Stimulated activated CD8-positive, alpha-beta memory T cell treated with anti-CD3 and anti-CD28 coated beads, Interleukin-12 subunit alpha, Interleukin-12 subunit beta, amount 100 ng/mL, for 24 hours (primary cell): ENCODE data around the gene KRTAP10-5.
"Not testable (repeated sequence)": the region's sequence is repeated elsewhere in the genome, so short reads cannot be mapped to it uniquely, and the experiment has no call there.

Experiments
- DNase-seq: peaks from one replicate; pipeline ENCODE4 v3.0.0-alpha.2; 2020; ENCODE audit errors: extremely low read depth

Gene KRTAP10-5

DNA sequence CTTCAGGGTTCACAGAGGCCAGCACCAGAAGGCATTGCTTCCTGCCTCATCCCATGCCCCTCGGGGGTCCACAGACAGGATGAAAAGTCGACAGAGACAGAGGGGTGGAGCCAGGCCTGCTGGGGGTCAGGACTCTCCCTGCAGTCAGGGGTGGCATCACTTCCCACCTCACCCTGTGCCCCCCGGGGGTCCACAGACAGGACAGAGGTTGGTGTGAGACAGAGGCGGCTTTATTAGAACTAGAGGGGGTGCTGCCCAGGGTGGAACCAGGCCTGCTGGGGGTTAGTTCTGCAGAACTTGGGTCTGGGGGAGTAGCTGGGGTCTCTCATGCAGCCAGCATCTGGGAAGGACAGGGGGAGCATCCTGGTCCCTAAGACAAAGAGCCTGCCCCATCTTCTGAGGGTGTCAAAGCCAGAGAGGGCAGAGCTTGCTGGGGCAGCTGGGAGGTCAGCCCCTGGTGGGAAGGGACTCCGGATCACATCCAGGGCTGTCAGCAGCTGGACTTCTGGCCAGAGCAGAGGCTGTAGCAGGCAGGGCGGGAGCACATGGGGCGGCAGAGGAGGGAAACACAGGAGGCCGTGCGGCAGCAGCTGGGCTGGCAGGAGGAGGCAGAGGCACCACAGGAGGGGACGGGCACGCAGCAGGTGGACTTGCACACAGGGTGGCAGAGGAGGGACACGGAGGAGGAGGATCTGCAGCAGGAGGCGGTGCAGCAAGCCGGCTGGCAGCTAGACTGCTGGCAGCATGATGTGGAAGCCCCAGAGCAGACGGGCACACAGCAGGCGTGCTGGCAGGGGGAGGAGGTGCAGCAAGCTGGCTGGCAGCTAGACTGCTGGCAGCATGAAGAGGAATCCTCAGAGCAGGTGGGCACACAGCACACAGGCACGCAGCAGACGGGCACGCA, 10.7 kb upstream of the KRTAP10-5 start:
- DNase-seq: not testable (repeated sequence)

GRCh38 chr21:44590311-44590721, 9.9 kb upstream of the KRTAP10-5 start:
- DNase-seq: no peak

GRCh38 chr21:44589586-44590305, 9.3 kb upstream of the KRTAP10-5 start:
- no peak for DNase-seq

DNA sequence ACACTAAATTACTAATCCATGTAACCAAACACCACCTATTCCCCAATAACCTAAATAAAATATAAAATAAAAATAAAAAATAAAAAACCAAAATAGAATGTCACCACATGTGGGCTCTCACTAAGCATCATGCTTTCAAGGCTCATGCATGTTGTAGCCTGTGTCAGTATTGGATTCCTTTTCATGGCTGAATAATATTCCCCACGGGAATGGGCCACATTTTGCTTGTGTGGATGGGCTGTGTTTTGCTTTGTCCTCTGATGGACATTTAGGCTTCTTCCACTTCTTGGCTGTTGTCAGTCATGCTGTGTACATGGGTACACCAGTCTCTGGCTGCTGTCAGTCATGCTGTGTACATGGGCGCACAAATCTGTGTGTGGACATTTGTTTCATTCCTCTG, 8.7 kb upstream of the KRTAP10-5 start:
- no peak for DNase-seq

DNA sequence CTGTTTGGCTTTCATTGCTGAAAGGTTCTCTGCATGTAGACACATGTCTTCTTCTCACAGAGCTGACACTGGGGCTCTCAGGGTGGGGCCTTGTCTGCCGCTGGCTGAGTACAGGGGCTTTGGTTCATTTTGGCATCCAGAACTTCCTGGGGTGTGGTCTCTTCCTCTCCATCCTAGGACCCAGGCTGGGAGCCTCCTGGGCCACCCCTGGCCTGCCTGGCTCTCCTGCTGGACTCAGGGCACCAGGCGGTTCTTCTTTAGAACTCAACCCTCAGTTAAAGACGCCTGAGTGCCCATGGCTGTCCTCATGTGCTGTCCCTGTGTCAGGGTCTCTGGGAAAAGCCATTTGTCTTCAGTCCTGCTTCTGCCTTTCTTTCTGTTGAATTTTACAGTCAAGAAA, 5.5 kb upstream of the KRTAP10-5 start:
- DNase-seq: no peak

DNA sequence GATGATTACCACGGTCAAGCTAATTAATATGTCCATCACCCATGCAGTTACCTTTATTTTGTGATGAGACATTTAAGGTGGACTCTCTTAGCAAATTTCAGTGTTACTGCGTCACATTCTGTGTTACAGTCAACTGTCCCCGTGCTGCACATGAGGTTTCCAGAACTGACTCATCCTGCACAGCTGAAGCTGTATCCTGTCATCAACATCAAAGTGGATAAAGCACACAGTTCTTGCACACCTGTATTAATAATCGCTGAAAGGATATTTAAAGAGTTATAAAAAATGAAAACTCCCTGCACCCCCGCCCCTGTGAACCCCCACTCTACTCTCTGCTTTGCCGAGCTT, 3.4 kb upstream of the KRTAP10-5 start:
- DNase-seq: no peak

DNA sequence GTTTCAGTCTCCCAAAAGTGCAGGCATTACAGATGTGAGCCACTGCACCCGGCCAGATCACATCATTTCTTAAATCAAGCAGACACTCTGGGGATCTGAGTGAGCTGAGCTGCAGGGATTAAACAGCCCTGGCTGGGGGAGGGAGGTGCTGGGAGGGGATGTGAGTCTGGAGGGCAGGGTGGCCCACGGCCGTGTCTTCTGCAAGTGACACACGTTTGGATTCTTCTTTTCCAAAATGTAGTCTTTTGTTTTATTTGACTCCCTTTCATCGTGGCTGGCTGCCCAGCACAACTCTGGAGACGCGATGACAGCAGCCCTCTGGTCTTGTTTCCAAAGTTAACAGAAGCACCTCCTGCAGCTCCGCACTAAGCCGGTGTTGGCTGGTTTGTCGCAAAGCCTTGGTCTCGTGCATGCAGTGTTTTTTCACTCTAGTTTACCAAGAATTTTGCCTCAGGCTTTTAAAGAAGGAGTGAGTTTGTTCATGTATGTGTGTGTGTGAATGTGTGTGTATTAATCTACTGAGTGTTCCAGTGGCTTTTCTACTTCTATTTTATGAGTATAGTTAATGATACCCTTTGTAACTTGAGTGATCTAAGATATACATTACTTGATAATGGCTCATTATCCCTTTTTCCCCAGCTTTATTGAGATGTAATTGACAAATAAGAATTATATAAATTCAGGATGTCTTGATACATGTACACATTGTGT, 2.8 kb upstream of the KRTAP10-5 start:
- no peak for DNase-seq

DNA sequence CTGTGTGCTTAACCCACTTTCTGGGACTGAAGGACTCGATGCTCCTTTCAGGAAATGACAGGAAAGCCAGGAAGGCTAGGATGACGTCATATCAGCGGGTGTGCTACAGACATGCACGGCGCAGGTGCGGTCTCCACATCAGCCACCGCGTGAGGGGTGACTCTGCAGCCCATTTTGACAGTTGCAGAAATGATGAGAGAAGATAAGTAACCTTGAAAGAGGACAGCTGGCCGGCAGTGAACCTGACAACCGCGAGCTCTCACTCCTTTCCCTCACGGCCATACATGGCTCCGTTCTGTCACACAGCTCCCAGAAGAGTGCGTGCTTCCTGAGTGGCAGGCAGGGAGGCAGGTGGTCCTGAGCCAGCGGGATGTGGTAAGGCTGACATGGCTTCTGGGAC, 1.7 kb upstream of the KRTAP10-5 start:
- no peak for DNase-seq

- no peak for DNase-seq
Measured at GRCh38 chr21:44581158-44581557, 754 bp upstream of the KRTAP10-5 start.

GRCh38 chr21:44579833-44580144, 615 bp downstream of the KRTAP10-5 start:
- no peak for DNase-seq

DNA sequence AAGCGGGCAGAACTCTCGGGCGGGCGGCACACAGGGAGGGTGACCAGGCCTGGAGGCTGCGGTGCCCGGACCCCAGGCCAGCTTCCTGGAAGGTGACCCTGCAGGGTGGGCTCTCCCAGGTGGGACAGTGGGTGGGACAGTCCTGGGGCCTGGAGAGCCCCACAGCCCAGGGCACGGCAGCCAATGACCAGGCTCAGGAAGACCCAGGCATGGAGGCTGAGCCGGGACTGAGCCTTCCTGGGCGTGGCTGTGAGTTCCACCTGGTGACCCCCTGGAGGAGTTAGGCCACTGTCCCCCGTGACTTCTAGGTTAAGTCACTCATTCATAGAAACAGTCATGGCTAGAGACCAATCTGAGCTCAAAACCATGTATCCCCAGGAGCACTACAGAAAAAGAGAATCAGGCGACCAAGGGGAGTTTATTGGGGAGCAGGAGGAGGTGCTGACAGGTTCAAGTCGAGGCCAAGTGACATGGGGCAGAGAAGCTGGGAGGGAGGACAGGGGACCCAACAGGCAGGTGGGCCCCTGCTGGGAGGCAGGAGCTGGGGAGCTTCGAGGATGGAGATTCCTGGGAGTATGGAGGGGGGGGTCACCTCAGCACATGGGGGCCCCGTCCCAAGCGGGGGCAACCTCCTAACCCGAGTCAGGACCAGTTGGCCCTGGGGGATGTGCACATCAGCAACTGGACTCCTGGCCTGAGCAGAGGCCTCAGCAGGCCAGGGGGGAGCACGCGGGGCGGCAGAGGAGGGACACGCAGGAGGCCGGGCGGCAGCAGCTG, 1.2 kb downstream of the KRTAP10-5 start:
- DNase-seq: no peak

GRCh38 chr21:44578371-44579055, 1.9 kb downstream of the KRTAP10-5 start:
- DNase-seq: no peak

- no peak for DNase-seq
Measured at GRCh38 chr21:44576025-44576420, 4.4 kb downstream of the KRTAP10-5 start.

DNA sequence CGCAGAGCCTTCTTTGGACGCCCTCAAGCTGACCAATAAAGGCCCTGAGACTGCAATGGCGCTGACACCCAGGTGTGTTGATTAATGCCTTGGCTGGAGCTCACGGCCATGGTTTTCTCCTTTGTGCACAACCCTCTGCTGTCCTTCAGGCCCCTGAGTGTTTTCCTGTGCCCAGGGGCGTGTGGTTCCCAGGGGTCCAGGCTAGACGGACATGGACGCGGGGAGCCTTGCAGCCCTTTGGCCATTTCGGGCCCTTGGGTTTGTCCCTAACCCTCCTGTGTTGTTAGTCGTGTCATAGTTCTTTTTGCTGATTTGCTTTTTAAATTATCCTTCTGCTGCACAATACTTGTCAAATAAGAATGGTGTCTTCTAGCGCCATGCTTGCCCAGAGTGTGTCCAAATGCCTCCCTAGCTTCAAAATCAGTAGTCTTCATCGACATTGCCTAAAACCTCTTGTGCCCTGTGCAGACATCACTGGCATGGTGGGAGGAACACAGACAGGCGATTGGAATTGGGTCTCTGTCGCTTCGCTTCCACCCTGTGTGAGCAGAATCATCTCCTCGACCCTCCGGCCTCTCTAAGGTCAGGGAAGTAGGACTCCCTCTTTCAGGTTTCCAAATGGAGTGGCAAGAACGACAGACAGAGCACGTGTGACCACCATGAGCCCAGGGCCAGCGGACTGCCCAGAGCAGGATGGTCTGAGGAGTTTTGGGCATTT, 4.9 kb downstream of the KRTAP10-5 start:
- DNase-seq: no peak

- no peak for DNase-seq
Measured at GRCh38 chr21:44574457-44575306, 5.7 kb downstream of the KRTAP10-5 start.

DNA sequence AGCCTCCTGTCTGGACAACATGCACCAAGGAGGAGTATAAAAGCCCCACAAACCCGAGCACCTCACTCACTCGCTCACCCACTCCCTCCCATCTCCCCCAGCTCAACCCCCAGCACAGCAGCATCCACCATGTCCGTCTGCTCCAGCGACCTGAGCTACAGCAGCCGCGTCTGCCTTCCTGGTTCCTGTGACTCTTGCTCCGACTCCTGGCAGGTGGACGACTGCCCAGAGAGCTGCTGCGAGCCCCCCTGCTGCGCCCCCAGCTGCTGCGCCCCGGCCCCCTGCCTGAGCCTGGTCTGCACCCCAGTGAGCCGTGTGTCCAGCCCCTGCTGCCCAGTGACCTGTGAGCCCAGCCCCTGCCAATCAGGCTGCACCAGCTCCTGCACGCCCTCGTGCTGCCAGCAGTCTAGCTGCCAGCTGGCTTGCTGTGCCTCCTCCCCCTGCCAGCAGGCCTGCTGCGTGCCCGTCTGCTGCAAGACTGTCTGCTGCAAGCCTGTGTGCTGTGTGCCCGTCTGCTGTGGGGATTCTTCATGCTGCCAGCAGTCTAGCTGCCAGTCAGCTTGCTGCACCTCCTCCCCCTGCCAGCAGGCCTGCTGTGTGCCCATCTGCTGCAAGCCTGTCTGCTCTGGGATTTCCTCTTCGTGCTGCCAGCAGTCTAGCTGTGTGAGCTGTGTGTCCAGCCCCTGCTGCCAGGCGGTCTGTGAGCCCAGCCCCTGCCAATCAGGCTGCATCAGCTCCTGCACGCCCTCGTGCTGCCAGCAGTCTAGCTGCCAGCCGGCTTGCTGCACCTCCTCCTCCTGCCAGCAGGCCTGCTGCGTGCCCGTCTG, 6.6 kb downstream of the KRTAP10-5 start, which contains the start of gene KRTAP10-4:
Gene KRTAP10-4 (plus strand): TSS at position 100 of the 827 bp plus-strand sequence. CDS start 30 bp downstream, at position 130.
- not testable (repeated sequence) for DNase-seq

- DNase-seq: no peak
Measured at GRCh38 chr21:44572959-44573583, 7.3 kb downstream of the KRTAP10-5 start.
